ENCODE results near the gene CHCHD2.
"Not testable (repeated sequence)": the region's sequence is repeated elsewhere in the genome, so short reads cannot be mapped to it uniquely, and the experiment has no call there.

CHCHD2 gene

DNA sequence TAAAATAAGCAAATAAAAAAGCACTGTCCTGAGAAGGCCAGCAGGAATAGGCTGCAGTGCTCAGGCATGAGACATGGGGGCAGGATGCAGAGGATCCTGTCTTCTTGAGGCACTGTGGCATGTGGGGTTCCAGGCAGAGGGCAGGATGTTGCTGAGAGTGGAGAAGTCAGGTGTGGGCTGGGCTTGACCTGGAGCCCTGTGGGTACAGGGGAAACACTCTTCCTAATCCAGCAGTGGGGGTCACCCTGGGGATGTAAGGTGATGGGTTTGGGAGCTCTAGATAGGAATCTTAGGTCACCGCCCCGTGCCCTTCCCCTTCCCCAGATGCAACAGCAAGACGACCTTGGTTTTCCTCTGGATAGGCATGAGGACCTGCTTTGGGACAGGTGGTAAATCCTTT is 28.6 kb downstream of the CHCHD2 start:
- TF ChIP-seq EZH2 (IDR thresholded peaks at IDR 0.05) (no peak), FOXP2 (optimal IDR thresholded peaks at IDR 0.05; ENCODE audit: control extremely low read depth, extremely low read length, insufficient read depth) (no peak), POLR2AphosphoS5 (IDR thresholded peaks at IDR 0.05; ENCODE audit: borderline replicate concordance, low read depth, low read length) (no peak)
- Histone ChIP-seq H3K4me3 (no peak overlapping the region), H3K36me3 (ENCODE audit: insufficient read depth, low read length) (peaks cover 31% of the 10 kb centered on the region; the same call in 1 of the 2 replicates), H3K9me3 (ENCODE audit: low read depth, low read length) (no peaks in the 10 kb centered on the region), H3K9ac (ENCODE audit: insufficient read length) (no peak overlapping the region), H3K27ac (no peak overlapping the region)
- no peak for DNase-seq (ENCODE audit: low read depth, low spot score)

DNA sequence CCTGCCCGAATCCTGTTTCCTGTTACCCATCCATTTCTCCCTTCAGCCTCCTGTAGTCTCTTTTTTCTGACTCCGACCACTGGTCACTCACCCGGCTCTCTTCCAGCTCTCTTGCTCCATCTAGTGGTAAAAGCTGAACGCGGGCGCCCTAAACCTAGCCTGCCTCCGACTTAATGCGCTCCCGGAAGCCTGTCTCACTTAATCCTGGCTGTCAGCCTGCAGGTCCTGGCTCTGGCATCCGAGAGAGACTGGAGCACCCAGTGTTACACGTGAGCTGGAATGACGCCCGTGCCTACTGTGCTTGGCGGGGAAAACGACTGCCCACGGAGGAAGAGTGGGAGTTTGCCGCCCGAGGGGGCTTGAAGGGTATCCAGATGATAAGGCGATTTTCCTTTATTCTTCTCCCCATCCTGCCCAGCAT is 31.9 kb downstream of the CHCHD2 start:
- TF ChIP-seq EZH2 (IDR thresholded peaks at IDR 0.05): no peak
- TF ChIP-seq POLR2AphosphoS5 (IDR thresholded peaks at IDR 0.05; ENCODE audit: borderline replicate concordance, low read depth, low read length): no peak
- TF ChIP-seq FOXP2 (optimal IDR thresholded peaks at IDR 0.05; ENCODE audit: control extremely low read depth, extremely low read length, insufficient read depth): no peak
- H3K36me3 ChIP-seq (ENCODE audit: insufficient read depth, low read length): peaks cover 42% of the 10 kb centered on the region
- H3K4me3 ChIP-seq: no peak overlapping the region
- H3K27ac ChIP-seq: no peak overlapping the region
- no peak overlapping the region for H3K9ac ChIP-seq (ENCODE audit: insufficient read length)
- no peaks in the 10 kb centered on the region for H3K9me3 ChIP-seq (ENCODE audit: low read depth, low read length)
- DNase-seq (ENCODE audit: low read depth, low spot score): no peak

DNA sequence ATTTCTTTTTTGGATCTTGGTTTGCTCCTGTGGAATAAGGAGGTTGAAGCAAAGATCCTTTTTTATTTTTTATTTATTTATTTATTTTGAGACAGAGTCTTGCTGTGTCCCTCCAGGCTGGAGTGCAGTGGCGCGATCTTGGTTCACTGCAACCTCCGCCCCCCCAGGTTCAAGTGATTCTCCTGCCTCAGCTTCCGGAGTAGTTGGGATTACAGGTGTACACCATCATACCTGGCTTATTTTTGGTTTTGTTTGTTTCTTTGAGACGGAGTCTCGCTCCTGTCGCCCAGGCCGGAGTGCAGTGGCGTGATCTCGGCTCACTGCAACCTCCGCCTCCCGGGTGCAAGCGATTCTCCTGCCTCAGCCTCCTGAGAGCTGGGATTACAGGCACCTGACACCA is 39.9 kb downstream of the CHCHD2 start:
- H3K4me3 ChIP-seq; H3K9me3 ChIP-seq (ENCODE audit: low read depth, low read length); DNase-seq (ENCODE audit: low read depth, low spot score); H3K27ac ChIP-seq; H3K9ac ChIP-seq (ENCODE audit: insufficient read length): not testable (repeated sequence)
- peaks cover 51% of the 10 kb centered on the region for H3K36me3 ChIP-seq (ENCODE audit: insufficient read depth, low read length)

DNA sequence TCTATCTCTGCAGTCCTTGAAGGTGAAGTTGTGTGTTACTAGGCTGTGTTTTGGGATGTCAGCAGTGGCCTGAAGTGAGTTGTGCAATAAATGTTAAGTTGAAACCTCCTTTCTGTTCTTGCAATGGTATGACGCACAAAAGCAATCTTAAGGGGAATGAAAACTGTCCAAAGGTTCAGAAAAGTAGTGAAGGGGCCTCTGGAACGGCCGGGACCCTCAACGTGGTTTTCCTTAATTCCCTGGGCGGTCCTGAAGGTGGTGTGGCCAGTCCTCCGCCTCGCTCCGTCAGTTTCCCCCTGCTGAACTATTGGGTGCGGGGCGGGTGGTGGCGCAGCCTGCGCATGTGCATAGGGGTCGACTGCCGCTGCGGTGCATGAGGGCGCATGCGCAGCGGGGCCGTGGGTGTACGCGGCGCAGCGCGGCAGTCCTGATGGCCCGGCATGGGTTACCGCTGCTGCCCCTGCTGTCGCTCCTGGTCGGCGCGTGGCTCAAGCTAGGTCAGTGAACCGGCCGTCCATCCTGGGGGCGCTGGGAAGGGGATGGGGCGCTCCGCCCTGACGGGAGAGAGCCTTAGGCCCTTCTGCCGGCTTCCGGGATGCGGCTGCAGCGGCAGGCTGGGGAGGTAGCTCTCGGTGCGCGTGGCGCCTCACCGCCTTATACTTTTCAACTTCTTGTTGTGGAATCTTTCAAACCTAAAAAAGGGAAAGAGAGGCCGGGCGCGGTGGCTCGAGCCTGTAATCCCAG is 42.2 kb downstream of the CHCHD2 start, which contains the start of gene SUMF2:
Gene SUMF2, plus strand, starts transcription at position 405 of the 744 bp plus-strand sequence. Its CDS starts 26 bp downstream, at position 431.
- H3K27ac ChIP-seq: peak within 1 kb of the TSS; percentile 88
- H3K4me3 ChIP-seq: peak within 1 kb of the TSS; percentile 98
- H3K36me3 ChIP-seq (ENCODE audit: insufficient read depth, low read length): peaks cover 57% of the 10 kb centered on the region
- TF ChIP-seq POLR2AphosphoS5 (IDR thresholded peaks at IDR 0.05; ENCODE audit: borderline replicate concordance, low read depth, low read length) (peak; percentile 99), FOXP2 (optimal IDR thresholded peaks at IDR 0.05; ENCODE audit: control extremely low read depth, extremely low read length, insufficient read depth) (no peak)
- no peak for DNase-seq (ENCODE audit: low read depth, low spot score)
- peak within 1 kb of the TSS; percentile 93 for H3K9ac ChIP-seq (ENCODE audit: insufficient read length)
- no peaks in the 10 kb centered on the region for H3K9me3 ChIP-seq (ENCODE audit: low read depth, low read length)

DNA sequence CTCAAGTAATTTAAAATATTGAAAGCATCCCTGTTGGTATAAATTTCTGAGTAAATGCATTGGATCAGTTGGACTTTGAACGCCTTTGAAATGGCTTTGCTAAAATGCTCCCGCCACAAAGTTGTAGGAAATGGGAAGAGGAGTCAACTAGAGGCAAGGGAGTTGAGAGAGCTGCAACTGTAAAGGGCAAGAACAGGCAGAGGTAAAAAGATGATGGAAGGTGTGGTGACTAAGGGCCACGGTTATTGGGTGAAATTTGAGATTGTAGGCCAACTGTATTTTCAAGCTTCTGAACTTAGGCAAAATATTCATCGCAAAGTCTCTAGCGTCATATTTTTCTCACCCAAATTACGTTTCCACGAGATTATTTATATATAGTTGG is 42.8 kb downstream of the CHCHD2 start:
- Histone ChIP-seq H3K9me3 (ENCODE audit: low read depth, low read length) (no peaks in the 10 kb centered on the region), H3K9ac (ENCODE audit: insufficient read length) (no peak overlapping the region), H3K36me3 (ENCODE audit: insufficient read depth, low read length) (peaks cover 56% of the 10 kb centered on the region), H3K4me3 (peak overlapping the region; percentile 98), H3K27ac (peak overlapping the region; percentile 83)
- TF ChIP-seq POLR2AphosphoS5 (IDR thresholded peaks at IDR 0.05; ENCODE audit: borderline replicate concordance, low read depth, low read length) (no peak), EZH2 (IDR thresholded peaks at IDR 0.05) (no peak), FOXP2 (optimal IDR thresholded peaks at IDR 0.05; ENCODE audit: control extremely low read depth, extremely low read length, insufficient read depth) (no peak)
- no peak for DNase-seq (ENCODE audit: low read depth, low spot score)

DNA sequence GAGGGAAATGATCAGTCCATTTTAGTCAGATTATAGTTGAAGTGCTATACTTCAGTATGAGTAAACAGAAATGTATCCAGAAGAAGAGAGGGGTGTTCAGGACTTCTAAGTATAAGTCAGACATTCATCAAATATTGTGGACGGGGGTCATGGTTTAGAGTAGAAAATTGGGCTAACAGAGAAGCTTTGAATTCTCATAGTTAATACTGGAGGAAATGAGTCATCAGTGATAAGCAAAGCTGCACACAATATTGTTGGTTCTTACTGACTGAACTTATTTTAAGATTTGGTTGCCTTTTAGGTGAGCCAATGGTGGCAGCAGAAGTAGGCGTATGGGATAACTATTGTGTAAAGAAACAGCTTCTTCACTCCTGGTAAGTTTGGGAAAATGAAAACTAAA is 43.9 kb downstream of the CHCHD2 start:
- TF ChIP-seq POLR2AphosphoS5 (IDR thresholded peaks at IDR 0.05; ENCODE audit: borderline replicate concordance, low read depth, low read length) (0 out of 2 replicates have a peak, but pooled peaks have one; percentile 15), FOXP2 (optimal IDR thresholded peaks at IDR 0.05; ENCODE audit: control extremely low read depth, extremely low read length, insufficient read depth) (no peak)
- no peak for DNase-seq (ENCODE audit: low read depth, low spot score)
- Histone ChIP-seq H3K9me3 (ENCODE audit: low read depth, low read length) (no peaks in the 10 kb centered on the region), H3K9ac (ENCODE audit: insufficient read length) (no peak overlapping the region), H3K27ac (peak overlapping the region; percentile 83), H3K4me3 (no peak overlapping the region), H3K36me3 (ENCODE audit: insufficient read depth, low read length) (peaks cover 64% of the 10 kb centered on the region)

DNA sequence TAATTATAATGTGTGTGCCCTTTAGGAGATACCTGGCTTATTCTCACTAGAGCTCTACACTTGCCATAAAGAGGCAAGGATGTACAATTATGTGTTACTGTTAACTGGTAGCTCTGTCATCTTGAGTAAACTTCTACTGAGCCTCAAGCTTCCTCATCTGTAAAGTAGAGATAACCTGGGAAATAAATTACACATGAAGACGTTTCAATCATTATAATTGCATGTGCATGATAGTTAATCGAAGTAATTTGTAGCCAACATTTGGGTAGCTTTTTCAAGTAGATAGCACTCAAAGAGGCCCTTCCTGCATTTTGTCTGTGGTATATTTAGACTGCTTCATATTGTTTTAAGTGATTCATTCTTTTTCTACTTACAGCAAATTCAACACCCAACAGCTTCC is 52.3 kb downstream of the CHCHD2 start:
- Histone ChIP-seq H3K9me3 (ENCODE audit: low read depth, low read length) (no peaks in the 10 kb centered on the region), H3K4me3 (peak overlapping the region; percentile 82), H3K9ac (ENCODE audit: insufficient read length) (peak overlapping the region; percentile 99), H3K27ac (peak overlapping the region; percentile 54), H3K36me3 (ENCODE audit: insufficient read depth, low read length) (peaks cover 63% of the 10 kb centered on the region)
- no peak for TF ChIP-seq FOXP2 (optimal IDR thresholded peaks at IDR 0.05; ENCODE audit: control extremely low read depth, extremely low read length, insufficient read depth)
- TF ChIP-seq POLR2AphosphoS5 (IDR thresholded peaks at IDR 0.05; ENCODE audit: borderline replicate concordance, low read depth, low read length): no peak
- DNase-seq (ENCODE audit: low read depth, low spot score): no peak

DNA sequence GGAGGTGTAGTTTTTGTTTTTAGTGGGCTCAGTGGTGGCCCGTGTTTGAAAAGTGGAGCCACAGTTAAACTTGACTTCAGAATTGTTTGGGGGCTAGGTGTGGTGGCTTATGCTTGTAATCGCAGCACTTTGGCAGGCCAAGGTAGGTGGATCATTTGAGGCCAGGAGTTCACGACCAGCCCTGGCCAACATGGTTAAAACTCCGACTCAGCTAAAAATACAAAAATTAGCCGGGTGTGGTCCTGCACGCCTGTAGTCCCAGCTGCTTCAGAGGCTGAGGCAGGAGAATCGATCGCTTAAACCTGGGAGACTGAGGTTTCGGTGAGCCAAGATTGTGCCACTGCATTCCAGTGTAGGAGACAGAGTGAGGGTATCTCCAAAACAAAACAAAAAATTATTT is 52.9 kb downstream of the CHCHD2 start:
- H3K27ac ChIP-seq: peak overlapping the region; percentile 19; the same call in 1 of the 2 replicates
- no peaks in the 10 kb centered on the region for H3K9me3 ChIP-seq (ENCODE audit: low read depth, low read length)
- no peak for DNase-seq (ENCODE audit: low read depth, low spot score)
- peak overlapping the region; percentile 82 for H3K4me3 ChIP-seq
- H3K9ac ChIP-seq (ENCODE audit: insufficient read length): peak overlapping the region; percentile 99
- no peak for TF ChIP-seq FOXP2 (optimal IDR thresholded peaks at IDR 0.05; ENCODE audit: control extremely low read depth, extremely low read length, insufficient read depth)
- no peak for TF ChIP-seq POLR2AphosphoS5 (IDR thresholded peaks at IDR 0.05; ENCODE audit: borderline replicate concordance, low read depth, low read length)
- no peak for TF ChIP-seq EZH2 (IDR thresholded peaks at IDR 0.05)
- H3K36me3 ChIP-seq (ENCODE audit: insufficient read depth, low read length): peaks cover 58% of the 10 kb centered on the region

Data from SK-N-MC (cell line).